K562 (cell line): ENCODE results near the gene MARK4. TPM values are rescaled to one million over a fixed set of nuclear protein-coding genes. Genes with fewer than 3 reads are reported as not detected.

Experiments used
- ATAC-seq: fragments of 200-7000 bp; cut with Tn5 transposase; 3 replicates; pipeline ENCODE4 v1.9.1; 2020; ENCODE audit warnings: moderate library complexity
- BruUV-seq: library from RNA; stranded (reverse); fragments of 400-500 nt; replicated peaks from 2 replicates; lab custom pipeline; 2021; lab: Mats Ljungman, UMichigan
- CTCF ChIA-PET: fragments of 300-600 bp; formaldehyde crosslinking; extraction: SDS; loops from one replicate; lab custom pipeline; 2021; ENCODE audit warnings: low intra/inter-chr PET ratio; lab: Yijun Ruan, JAX
- POLR2A ChIA-PET: fragments of 300-600, 350-650 bp; sonication (Branson Sonifier 250); formaldehyde crosslinking; extraction: SDS; loops from one replicate; lab custom pipeline; 2021; ENCODE audit warnings: antibody characterized with exemption, inconsistent platforms; lab: Yijun Ruan, JAX
- DNase-seq, 4 experiments: peaks; one replicate each; pipeline versions ENCODE4 v3.0.0 to v3.0.0-alpha.2; 2011 to 2018; ENCODE audit warnings: low spot score in 3 of 4, mixed read lengths in 3 of 4; ENCODE audit errors: extremely low read depth in 1 of 4
- FAIRE-seq: peaks from 2 replicates; lab custom pipeline; 2011; peaks lifted over from hg19 to GRCh38; lab: Jason Lieb, UNC
- H2AFZ ChIP-seq: 2 replicates; pipeline ENCODE4 v1.6.0; 2011; ENCODE audit warnings: low read depth, low read length, control low read depth, inconsistent platforms
- H3K27ac ChIP-seq: fragments of 200-600 bp; 3 replicates; pipeline ENCODE4 v1.8.0; 2011; ENCODE audit warnings: low read depth, mild to moderate bottlenecking, control low read depth, inconsistent platforms, low read length, moderate library complexity, mixed read lengths; ENCODE audit errors: extremely low read depth
- H3K27me3 ChIP-seq, 2 experiments: fragments of 300-600 bp in 1 of 2; 2 replicates in 1 of 2; 3 replicates in 1 of 2; pipeline versions ENCODE4 v1.6.0 to v1.8.0; 2011; ENCODE audit warnings: inconsistent platforms in 2 of 2, low read length in 2 of 2, mild to moderate bottlenecking in 1 of 2, mixed read lengths in 1 of 2, moderate library complexity in 1 of 2; ENCODE audit not compliant: control insufficient read depth in 2 of 2, insufficient read depth in 2 of 2
- H3K36me3 ChIP-seq: fragments of 300-600 bp; 3 replicates; pipeline ENCODE4 v1.8.0; 2011; ENCODE audit warnings: mild to moderate bottlenecking, low read length, inconsistent platforms; ENCODE audit not compliant: control insufficient read depth, insufficient read depth
- H3K4me1 ChIP-seq, 2 experiments: fragments of 200-600 bp in 1 of 2; replicated peaks in 1 of 2; 2 replicates in 1 of 2; 3 replicates in 1 of 2; pipeline versions ENCODE4 v1.5.1 to v1.8.0; 2011; ENCODE audit warnings: inconsistent platforms in 2 of 2, low read length in 2 of 2, mild to moderate bottlenecking in 1 of 2, mixed read lengths in 1 of 2, moderate library complexity in 1 of 2; ENCODE audit not compliant: control insufficient read depth in 2 of 2, insufficient read depth in 2 of 2
- H3K4me2 ChIP-seq: 2 replicates; pipeline ENCODE4 v1.6.1; 2011; ENCODE audit warnings: low read length, control low read depth, inconsistent platforms, mixed read lengths; ENCODE audit not compliant: insufficient read depth
- H3K4me3 ChIP-seq: fragments of 200-600 bp; sonication (generic), shearing (Covaris generic); 2 replicates; pipeline ENCODE4 v1.5.1; 2016; ENCODE audit warnings: control low read depth, inconsistent platforms
- H3K79me2 ChIP-seq: fragments of 200-600 bp; 3 replicates; pipeline ENCODE4 v1.8.0; 2011; ENCODE audit warnings: low read length, inconsistent platforms; ENCODE audit not compliant: control insufficient read depth, insufficient read depth
- H3K9ac ChIP-seq, 2 experiments: 2 replicates each; pipeline versions ENCODE4 v1.6.0 to v1.6.1; 2011; ENCODE audit warnings: low read depth in 2 of 2, low read length in 2 of 2, control low read depth in 1 of 2, inconsistent platforms in 1 of 2, mild to moderate bottlenecking in 1 of 2, mixed read lengths in 1 of 2; ENCODE audit not compliant: insufficient read depth in 1 of 2
- H3K9me1 ChIP-seq: one replicate; pipeline ENCODE4 v1.6.0; 2011; ENCODE audit warnings: inconsistent platforms, mild to moderate bottlenecking, low read length, moderate library complexity; ENCODE audit not compliant: control insufficient read depth, insufficient read depth
- H3K9me3 ChIP-seq: replicated peaks from 2 replicates; pipeline ENCODE4 v1.5.1; 2011; ENCODE audit warnings: low read depth, low read length, inconsistent platforms; ENCODE audit not compliant: control insufficient read depth, insufficient read depth
- H4K20me1 ChIP-seq: replicated peaks from 2 replicates; pipeline ENCODE4 v1.6.1; 2011; ENCODE audit warnings: low read length, inconsistent platforms, mixed read lengths; ENCODE audit not compliant: control insufficient read depth, insufficient read depth
- SMARCC2 ChIP-seq: fragments of 450-650 bp; IDR thresholded peaks from 2 replicates; pipeline ENCODE4 v1.6.1; 2017; ENCODE audit warnings: antibody characterized with exemption, moderate library complexity, mild to moderate bottlenecking, low read depth
- SMARCE1 ChIP-seq: fragments of 450-650 bp; IDR thresholded peaks from 2 replicates; pipeline ENCODE4 v1.7.1; 2016; ENCODE audit warnings: mild to moderate bottlenecking
- SOX6 ChIP-seq: fragments of 450-650 bp; IDR thresholded peaks from 2 replicates; pipeline ENCODE4 v1.6.1; 2014; ENCODE audit warnings: mild to moderate bottlenecking
- ZNF511 ChIP-seq: sonication (generic); formaldehyde crosslinking; IDR thresholded peaks from 2 replicates; pipeline ENCODE4 v1.8.0; 2022; ENCODE audit warnings: mild to moderate bottlenecking, missing genetic modification reagents
- WGBS: fragments of 100-300 bp; shearing (Covaris generic); methylation state at CpG from one replicate; pipeline ENCODE4 v1.1.6; 2016; ENCODE audit warnings: low coverage, mixed read lengths; ENCODE audit not compliant: insufficient coverage; ENCODE audit errors: missing lambda C conversion rate; 5-methylcytosine and 5-hydroxymethylcytosine counted together
- in situ Hi-C: fragments of 300-500 bp; cut with MboI; formaldehyde crosslinking; loops from 4 replicates; pipeline ENCODE4 v1.15.0; 2018; ENCODE audit warnings: inconsistent platforms, mixed read lengths
- intact Hi-C: fragments of 100-400 bp; cut with micrococcal nuclease; formaldehyde crosslinking; loops from 2 replicates; pipeline ENCODE4 v1.14.2; 2022
- polyA plus RNA-seq, 8 experiments: library from polyadenylated mRNA; depleted of rRNA in 4 of 8; stranded (reverse) in 5 of 8; unstranded in 3 of 8; fragments of >200 nt; fragmentation: Nextera tagmentation in 2 of 8; fragmentation: Illumina TruSeq in 1 of 8; extraction: Ambion mirVana in 2 of 8; extraction: Trizol in 1 of 8; gene quantifications; 2 replicates each; pipeline versions ENCODE4 v1.2.1 to v1.2.3, GENCODE V29; 2011 to 2014; ENCODE audit warnings: inconsistent platforms in 1 of 8, missing spikeins in 1 of 8
- total RNA-seq, 7 experiments: library from RNA; depleted of rRNA in 6 of 7; stranded (reverse); fragments of >200 nt in 6 of 7; fragmentation: Illumina TruSeq in 2 of 7; extraction: Trizol in 2 of 7; gene quantifications; 2 replicates each; pipeline versions ENCODE4 v1.2.1 to v1.2.3, GENCODE V29; 2011 to 2021; ENCODE audit warnings: low replicate concordance in 1 of 7
- TF ChIP-seq, protein P1 (sequence below): fragments of 450-650 bp; IDR thresholded peaks from 2 replicates; pipeline ENCODE4 v1.6.1; 2016

MARK4 gene
- total and polyA plus RNA-seq, 9 of the 15 experiments (the other 6 are each of a cell fraction or from before 2014, with no cell fraction given) = 0.52 to 29.4 (median 8.6) TPM

DNA sequence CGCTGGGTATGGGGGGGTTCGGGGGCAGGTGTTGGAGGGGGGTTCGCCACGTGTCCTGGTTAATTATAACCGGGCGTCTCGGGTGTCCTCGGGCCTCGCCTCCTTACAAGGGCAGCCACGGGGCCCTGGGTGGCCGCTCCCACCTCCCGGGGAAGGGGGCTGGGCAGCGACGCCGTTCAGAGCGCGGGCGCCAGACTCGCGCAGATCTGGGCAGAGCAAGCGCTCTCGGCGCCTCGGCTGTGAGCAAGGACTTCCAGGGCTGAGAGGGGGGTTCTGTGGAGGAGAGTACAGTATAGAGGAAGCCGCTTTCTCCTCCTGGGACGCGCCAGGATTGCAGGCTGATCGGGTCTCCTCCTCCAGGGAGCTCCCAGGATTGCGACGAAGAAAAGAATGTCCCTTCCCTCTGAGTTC, 72.6 kb downstream of the MARK4 start (continued):
- no peak for TF ChIP-seq ZNF511 (CRISPR knock-in tag)

DNA sequence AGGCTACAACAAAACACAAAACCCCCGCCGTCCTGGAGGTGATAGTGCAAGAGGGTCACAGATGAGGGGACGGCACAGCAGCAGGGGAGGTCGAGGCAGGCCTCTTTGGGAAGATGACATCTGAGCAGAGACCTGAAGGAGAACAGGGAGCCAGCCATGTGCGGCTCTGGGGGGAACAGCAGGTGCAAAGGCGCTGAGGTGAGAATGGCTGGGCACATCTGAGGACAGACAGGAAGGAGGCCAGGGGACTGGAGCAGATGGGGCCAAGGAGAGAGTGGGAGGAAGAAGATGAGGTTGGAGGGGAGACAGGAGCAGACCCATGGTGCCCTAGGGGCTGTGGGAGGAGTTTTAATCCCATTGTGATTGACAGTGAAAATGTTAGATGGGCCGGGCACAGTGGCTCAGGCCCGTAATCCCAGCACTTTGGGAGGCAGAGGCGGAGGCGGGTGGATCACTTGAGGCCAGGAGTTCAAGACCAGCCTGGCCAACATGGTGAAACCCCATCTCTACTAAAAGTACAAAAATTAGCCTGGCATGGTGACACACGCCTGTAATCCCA, 73.4 kb downstream of the MARK4 start:
- POLR2A ChIA-PET = interaction anchor here (1.3 kb wide), 1 partner anchor 9 kb away, joined by 3 read pairs; no protein-coding TSS in a partner anchor
- Histone ChIP-seq H3K9ac (0 out of 4 replicates have a peak overlapping the region, but pooled peaks of 1 of the 2 experiments have one; percentile 50), H3K9me3 (no peaks in the 10 kb centered on the region), H3K9me1 (no peaks in the 10 kb centered on the region), H4K20me1 (no peaks in the 10 kb centered on the region), H3K27me3 (no peaks in the 10 kb centered on the region), H3K4me3 (no peak overlapping the region), H3K36me3 (no peaks in the 10 kb centered on the region), H3K27ac (no peak overlapping the region), H3K4me2 (no peak overlapping the region), H3K79me2 (no peaks in the 10 kb centered on the region), H2AFZ (no peak overlapping the region), H3K4me1 (peaks cover 2 to 30% of the 10 kb centered on the region in 2 experiments; a peak in 3 of 5 replicates)
- ATAC-seq (no peak), FAIRE-seq (no peak), DNase-seq (no peak)
- in situ Hi-C loops (no loop called here), intact Hi-C loops (no loop called here)
- CTCF ChIA-PET = no interaction called here
- 57% methylated on average over 11 of the region's 11 CpGs for WGBS
- BruUV-seq = no TSS peak
- TF ChIP-seq SOX6 = no peak
- TF ChIP-seq, protein P1, sequence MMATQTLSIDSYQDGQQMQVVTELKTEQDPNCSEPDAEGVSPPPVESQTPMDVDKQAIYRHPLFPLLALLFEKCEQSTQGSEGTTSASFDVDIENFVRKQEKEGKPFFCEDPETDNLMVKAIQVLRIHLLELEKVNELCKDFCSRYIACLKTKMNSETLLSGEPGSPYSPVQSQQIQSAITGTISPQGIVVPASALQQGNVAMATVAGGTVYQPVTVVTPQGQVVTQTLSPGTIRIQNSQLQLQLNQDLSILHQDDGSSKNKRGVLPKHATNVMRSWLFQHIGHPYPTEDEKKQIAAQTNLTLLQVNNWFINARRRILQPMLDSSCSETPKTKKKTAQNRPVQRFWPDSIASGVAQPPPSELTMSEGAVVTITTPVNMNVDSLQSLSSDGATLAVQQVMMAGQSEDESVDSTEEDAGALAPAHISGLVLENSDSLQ = peak; percentile 55; the same call in 1 of the 2 replicates
- no peak for TF ChIP-seq SMARCE1
- TF ChIP-seq SMARCC2 = no peak
